GM21515 (cell line): ENCODE measurements around the gene RAB40B.
"Not testable (repeated sequence)": the region's sequence is repeated elsewhere in the genome, so short reads cannot be mapped to it uniquely, and the experiment has no call there.

Experiments used
- ATAC-seq: cut with Tn5 transposase; IDR thresholded peaks from one replicate; pipeline ENCODE4 v1.9.1; 2021; ENCODE audit not compliant: unreplicated experiment

RAB40B gene

GRCh38 chr17:82698065-82698973 lies at the start of gene RAB40B:
Gene RAB40B (minus strand): TSS chr17:82698698. CDS start chr17:82698596, 102 bp downstream.
- peak; percentile 95 for ATAC-seq

- no peak for ATAC-seq
Observed at GRCh38 chr17:82745524-82745923, 47.0 kb upstream of the RAB40B start.

- not testable (repeated sequence) for ATAC-seq
Observed at GRCh38 chr17:82744736-82745135, 46.2 kb upstream of the RAB40B start.

GRCh38 chr17:82743344-82744219 lies 45.1 kb upstream of the RAB40B start:
- ATAC-seq = no peak

- ATAC-seq = no peak
Observed at GRCh38 chr17:82740906-82741759, 42.6 kb upstream of the RAB40B start.

GRCh38 chr17:82737967-82738877 lies 39.7 kb upstream of the RAB40B start:
- ATAC-seq = no peak

- no peak for ATAC-seq
Observed at GRCh38 chr17:82736511-82737185, 38.1 kb upstream of the RAB40B start.

GRCh38 chr17:82734987-82735866 lies 36.7 kb upstream of the RAB40B start, which contains the start of gene FN3K:
Gene FN3K (plus strand): TSS chr17:82735615. CDS start chr17:82735637, 22 bp downstream.
- no peak for ATAC-seq

GRCh38 chr17:82732118-82732743 lies 33.7 kb upstream of the RAB40B start:
- no peak for ATAC-seq

GRCh38 chr17:82729479-82730260 lies 31.2 kb upstream of the RAB40B start:
- no peak for ATAC-seq

GRCh38 chr17:82726427-82726826 lies 27.9 kb upstream of the RAB40B start:
- ATAC-seq = no peak

GRCh38 chr17:82723169-82723807 lies 24.8 kb upstream of the RAB40B start:
- no peak for ATAC-seq

GRCh38 chr17:82722341-82723013 lies 24.0 kb upstream of the RAB40B start:
- ATAC-seq = no peak

- ATAC-seq = no peak
Observed at GRCh38 chr17:82720204-82720603, 21.7 kb upstream of the RAB40B start.

GRCh38 chr17:82718986-82719685 lies 20.6 kb upstream of the RAB40B start:
- no peak for ATAC-seq
